ENCODE measurements around the gene ZYG11B. TPM values are rescaled to one million over a fixed set of nuclear protein-coding genes. Genes with fewer than 3 reads are reported as not detected.
"Not testable (repeated sequence)": the region's sequence is repeated elsewhere in the genome, so short reads cannot be mapped to it uniquely, and the experiment has no call there.

Gene ZYG11B
- polyA plus RNA-seq, 4 donors = 23.3 to 28.7 (median 24.5) TPM

GRCh38 chr1:52839175-52839574, 112.9 kb downstream of the ZYG11B start:
- not testable (repeated sequence) for DNase-seq (ENCODE audit: low read depth in 4 of 4, low spot score in 2 of 4)

GRCh38 chr1:52842643-52843310, 116.5 kb downstream of the ZYG11B start, which contains the start of gene ZYG11A:
Gene ZYG11A, plus strand, starts transcription at chr1:52842760. Its CDS starts 124 bp downstream, at chr1:52842884.
- peak in 2 of 4 donors; percentile 32 to 38 for DNase-seq (ENCODE audit: low read depth in 4 of 4, low spot score in 2 of 4)

GRCh38 chr1:52845119-52845518, 118.9 kb downstream of the ZYG11B start:
- not testable (repeated sequence) for DNase-seq (ENCODE audit: low read depth in 4 of 4, low spot score in 2 of 4)

- DNase-seq (ENCODE audit: low read depth in 4 of 4, low spot score in 2 of 4) = no peak
Observed at GRCh38 chr1:52848423-52848822, 122.2 kb downstream of the ZYG11B start.

GRCh38 chr1:52850951-52851350, 124.7 kb downstream of the ZYG11B start:
- no peak for DNase-seq (ENCODE audit: low read depth in 4 of 4, low spot score in 2 of 4)

- no peak for DNase-seq (ENCODE audit: low read depth in 4 of 4, low spot score in 2 of 4)
Observed at GRCh38 chr1:52852854-52853253, 126.6 kb downstream of the ZYG11B start.

- DNase-seq (ENCODE audit: low read depth in 4 of 4, low spot score in 2 of 4) = no peak
Observed at GRCh38 chr1:52855584-52855983, 129.3 kb downstream of the ZYG11B start.

GRCh38 chr1:52856026-52856425, 129.8 kb downstream of the ZYG11B start:
- DNase-seq (ENCODE audit: low read depth in 4 of 4, low spot score in 2 of 4) = no peak

GRCh38 chr1:52857443-52857842, 131.2 kb downstream of the ZYG11B start:
- DNase-seq (ENCODE audit: low read depth in 4 of 4, low spot score in 2 of 4) = no peak

GRCh38 chr1:52862666-52863458, 136.6 kb downstream of the ZYG11B start:
- DNase-seq (ENCODE audit: low read depth in 4 of 4, low spot score in 2 of 4) = no peak

- DNase-seq (ENCODE audit: low read depth in 4 of 4, low spot score in 2 of 4) = no peak
Observed at GRCh38 chr1:52867087-52867863, 141.0 kb downstream of the ZYG11B start.

- DNase-seq (ENCODE audit: low read depth in 4 of 4, low spot score in 2 of 4) = not testable (repeated sequence)
Observed at GRCh38 chr1:52869727-52870126, 143.5 kb downstream of the ZYG11B start.

- no peak for DNase-seq (ENCODE audit: low read depth in 4 of 4, low spot score in 2 of 4)
Observed at GRCh38 chr1:52876843-52877242, 150.6 kb downstream of the ZYG11B start.

Other genes starting within 250 kb of the ZYG11B start
- gene TUT4, start 173.4 kb upstream of the ZYG11B start, polyA plus RNA-seq (ENCODE audit: insufficient read length in 4 of 4) = 100 to 1,000 TPM in 2 of 4 donors, 10 to 100 TPM in 2; 65.6 to 131 (median 91.2) TPM
- gene GPX7, start 124.1 kb upstream of the ZYG11B start, polyA plus RNA-seq (ENCODE audit: insufficient read length in 4 of 4) = 100 to 1,000 TPM in 1 of 4 donors, 10 to 100 TPM in 3; 68.8 to 102 (median 71.7) TPM
- gene SHISAL2A, start 93.3 kb upstream of the ZYG11B start, polyA plus RNA-seq (ENCODE audit: insufficient read length in 4 of 4) = 1 to 10 TPM; 1.2 to 2.4 (median 1.5) TPM
- 10 to 100 TPM; 15.3 to 17.0 (median 16.5) TPM for gene COA7, start 28.1 kb upstream of the ZYG11B start, polyA plus RNA-seq (ENCODE audit: insufficient read length in 4 of 4)
- gene ZYG11A, start 116.3 kb downstream of the ZYG11B start, polyA plus RNA-seq (ENCODE audit: insufficient read length in 4 of 4) = under 1 TPM; 0.16 to 0.21 (median 0.17) TPM
- 100 to 1,000 TPM; 101 to 279 (median 175) TPM for gene ECHDC2, start 195.3 kb downstream of the ZYG11B start, polyA plus RNA-seq (ENCODE audit: insufficient read length in 4 of 4)
- 100 to 1,000 TPM; 159 to 257 (median 203) TPM for gene SCP2, start 200.8 kb downstream of the ZYG11B start, polyA plus RNA-seq (ENCODE audit: insufficient read length in 4 of 4)

All from left renal cortex interstitium (tissue), 4 donors.